GM13977 (cell line): ENCODE data around the gene SNX3.

Experiments used
- DNase-seq: peaks from one replicate; pipeline ENCODE4 v3.0.0; 2012; ENCODE audit warnings: low spot score
- CTCF ChIP-seq: IDR thresholded peaks from 2 replicates; pipeline ENCODE4 v1.5.1; 2012; ENCODE audit warnings: mild to moderate bottlenecking, control low read depth; ENCODE audit not compliant: insufficient read depth; ENCODE audit errors: extremely low read depth, missing control alignments
- in situ Hi-C: fragments of 300-500 bp; cut with MboI; formaldehyde crosslinking; loops from one replicate; pipeline ENCODE4 v1.12.0; 2022; ENCODE audit warnings: low sequenced_read_pairs, low pct_unique_long_range_greater_than_20kb, mixed read lengths, inconsistent platforms; ENCODE audit not compliant: unreplicated experiment

SNX3 gene

GRCh38 chr6:108210556-108210955, 50.3 kb downstream of the SNX3 start:
- DNase-seq, result no peak
- in situ Hi-C loops, result no loop called here
- no peak for TF ChIP-seq CTCF

- TF ChIP-seq CTCF, result no peak
- in situ Hi-C loops, result no loop called here
- no peak for DNase-seq
These were observed 51.1 kb downstream of the SNX3 start for GRCh38 chr6:108209738-108210137.

GRCh38 chr6:108207013-108207412, 53.8 kb downstream of the SNX3 start:
- DNase-seq, result no peak
- in situ Hi-C loops, result no loop called here
- no peak for TF ChIP-seq CTCF

- DNase-seq, result peak; percentile 57
- no peak for TF ChIP-seq CTCF
- in situ Hi-C loops, result no loop called here
These were observed 57.4 kb downstream of the SNX3 start for GRCh38 chr6:108203189-108204112.

GRCh38 chr6:108200631-108201030, 60.2 kb downstream of the SNX3 start:
- no peak for DNase-seq
- in situ Hi-C loops, result no loop called here
- no peak for TF ChIP-seq CTCF

GRCh38 chr6:108200186-108200585, 60.7 kb downstream of the SNX3 start:
- in situ Hi-C loops, result no loop called here
- TF ChIP-seq CTCF, result no peak
- DNase-seq, result no peak
